ENCODE results near the gene NT5C3B.
A peak's percentile ranks its signal among the peaks of the same experiment; 100 is the strongest.
"Not testable (repeated sequence)": the region's sequence is repeated elsewhere in the genome, so short reads cannot be mapped to it uniquely, and the experiment has no call there.

NT5C3B gene

GRCh38 chr17:41835800-41836549 lies at the start of gene NT5C3B:
Gene NT5C3B, minus strand, starts transcription at chr17:41836232. Its CDS starts 39 bp downstream, at chr17:41836193.
- peak in 1 of 2 experiments; percentile 11 for DNase-seq (ENCODE audit: low read depth in 2 of 2)

GRCh38 chr17:41885733-41886132 lies 49.7 kb upstream of the NT5C3B start:
- DNase-seq (ENCODE audit: low read depth in 2 of 2): no peak

GRCh38 chr17:41882756-41883155 lies 46.7 kb upstream of the NT5C3B start:
- DNase-seq (ENCODE audit: low read depth in 2 of 2): no peak

- no peak for DNase-seq (ENCODE audit: low read depth in 2 of 2)
Observed at GRCh38 chr17:41880130-41880529, 44.1 kb upstream of the NT5C3B start.

DNA sequence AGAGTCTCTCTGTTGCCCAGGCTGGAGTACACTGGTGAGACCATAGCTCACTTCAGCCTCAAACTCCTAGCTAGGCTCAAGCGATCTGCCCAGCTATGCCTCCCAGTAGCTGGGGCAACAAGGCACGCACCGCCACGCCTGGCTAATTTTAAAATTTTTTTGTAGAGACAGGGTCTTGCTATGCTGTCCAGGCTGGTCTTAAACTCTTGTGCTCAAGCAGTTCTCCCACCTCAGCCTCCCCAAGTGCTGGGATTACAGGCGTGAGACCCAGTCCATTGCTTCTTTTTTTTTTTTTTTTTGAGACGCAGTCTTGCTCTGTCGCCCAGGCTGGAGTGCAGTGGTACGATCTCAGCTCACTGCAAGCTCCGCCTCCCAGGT lies 38.2 kb upstream of the NT5C3B start:
- not testable (repeated sequence) for DNase-seq (ENCODE audit: low read depth in 2 of 2)

- DNase-seq (ENCODE audit: low read depth in 2 of 2): no peak
Observed at GRCh38 chr17:41873559-41874292, 37.7 kb upstream of the NT5C3B start.

DNA sequence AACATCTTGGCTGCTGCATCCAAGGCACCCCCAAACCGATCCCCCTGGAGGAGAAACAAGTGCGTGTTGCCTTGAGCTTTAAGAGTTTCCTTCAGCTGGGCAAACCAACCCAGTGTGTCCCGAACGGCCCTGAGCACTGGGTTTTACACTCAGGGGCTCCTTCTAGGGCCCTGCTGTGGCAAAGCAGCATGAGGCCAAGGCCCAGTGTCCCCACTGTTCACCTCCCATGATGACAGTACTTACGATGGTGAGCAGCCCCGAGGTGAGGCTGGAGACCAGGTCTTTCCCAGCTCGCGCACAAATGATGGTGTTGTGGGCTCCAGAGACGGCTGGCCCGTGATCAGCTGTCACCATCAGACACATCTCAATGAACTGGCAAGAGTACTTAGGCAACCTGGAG lies 35.8 kb upstream of the NT5C3B start:
- no peak for DNase-seq (ENCODE audit: low read depth in 2 of 2)

GRCh38 chr17:41870627-41871026 lies 34.6 kb upstream of the NT5C3B start:
- no peak for DNase-seq (ENCODE audit: low read depth in 2 of 2)

DNA sequence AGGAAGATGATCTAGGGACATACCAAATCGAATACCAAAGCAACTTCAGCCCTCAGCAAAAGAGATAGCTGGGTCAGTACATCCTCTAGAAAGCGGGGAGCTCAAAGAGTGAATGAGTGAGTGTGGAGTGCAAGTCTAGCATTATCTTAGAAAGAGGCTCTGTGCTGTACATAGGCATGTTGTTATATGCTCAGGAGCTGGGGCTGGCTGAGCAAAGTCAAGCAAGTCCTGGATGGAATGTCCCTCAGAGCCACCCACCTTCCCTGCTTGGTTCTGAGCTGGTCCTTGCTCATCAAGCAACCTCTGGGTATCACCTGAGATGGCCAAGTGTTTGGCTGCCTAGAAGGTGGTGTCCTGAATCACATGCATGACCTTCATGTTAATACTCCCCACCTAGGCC lies 34.1 kb upstream of the NT5C3B start:
- no peak for DNase-seq (ENCODE audit: low read depth in 2 of 2)

- DNase-seq (ENCODE audit: low read depth in 2 of 2): no peak
Observed at GRCh38 chr17:41869426-41869825, 33.4 kb upstream of the NT5C3B start.

- DNase-seq (ENCODE audit: low read depth in 2 of 2): no peak
Observed at GRCh38 chr17:41868568-41868967, 32.5 kb upstream of the NT5C3B start.

GRCh38 chr17:41865596-41865893 lies 29.5 kb upstream of the NT5C3B start:
- no peak for DNase-seq (ENCODE audit: low read depth in 2 of 2)

DNA sequence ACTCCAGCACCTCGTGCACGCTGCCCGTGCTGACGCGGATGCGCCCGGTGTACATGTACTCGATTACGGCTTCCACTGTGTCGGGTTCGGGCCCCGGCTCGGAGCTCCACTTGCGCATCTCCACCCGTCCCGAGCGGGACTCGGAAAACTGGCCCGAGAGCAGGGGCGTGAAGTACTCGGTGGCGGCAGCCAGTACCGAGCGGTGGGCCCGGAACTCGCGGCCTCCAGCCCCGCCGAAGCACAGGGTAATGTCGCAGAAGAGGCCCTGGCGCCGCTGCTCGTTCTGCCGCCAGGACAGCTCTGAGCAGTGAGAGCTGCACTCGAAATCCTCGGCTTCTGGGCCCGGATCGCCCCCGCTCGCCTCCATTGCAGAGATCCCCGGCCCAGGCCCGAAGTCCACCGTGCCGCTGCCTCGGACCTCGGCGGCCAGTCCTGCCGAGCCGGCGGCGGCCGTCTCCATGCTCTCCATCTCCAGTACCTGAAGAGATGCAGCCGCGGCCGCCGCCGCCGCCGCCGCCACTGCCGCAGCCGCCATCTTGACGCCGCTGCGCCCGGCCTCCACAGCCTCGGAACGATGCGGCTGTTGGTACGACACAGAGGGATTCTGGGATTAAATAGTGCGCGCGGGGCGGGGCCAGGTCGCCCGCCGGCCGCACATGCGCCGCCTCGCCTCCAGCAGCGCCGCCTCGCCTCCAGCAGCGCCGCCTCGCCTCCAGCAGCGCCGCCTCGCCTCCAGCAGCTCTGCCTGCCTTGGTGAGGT lies 29.0 kb upstream of the NT5C3B start, which contains the start of gene KLHL11:
KLHL11 (minus strand) TSS at position 588 of the 760 bp plus-strand sequence; CDS start at position 535, 53 bp downstream.
- peak; percentile 68 to 71 for DNase-seq (ENCODE audit: low read depth in 2 of 2)

DNA sequence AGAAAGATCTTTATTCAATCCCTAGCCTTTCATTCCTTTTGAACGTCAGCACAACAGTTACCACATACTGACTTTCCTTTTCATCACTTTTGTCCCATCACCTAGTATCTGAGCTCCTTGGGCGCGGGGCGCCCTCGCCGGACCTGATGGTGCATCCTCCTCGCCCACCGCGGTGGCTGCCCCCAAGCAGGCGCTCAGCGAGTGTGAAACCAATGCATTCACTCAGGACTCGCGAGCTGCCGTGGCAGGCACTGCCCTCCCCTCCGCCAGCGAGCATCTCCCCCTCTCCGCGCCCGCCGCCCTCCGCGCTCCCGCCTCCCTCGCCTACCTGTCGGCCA lies 28.4 kb upstream of the NT5C3B start:
- no peak for DNase-seq (ENCODE audit: low read depth in 2 of 2)

DNA sequence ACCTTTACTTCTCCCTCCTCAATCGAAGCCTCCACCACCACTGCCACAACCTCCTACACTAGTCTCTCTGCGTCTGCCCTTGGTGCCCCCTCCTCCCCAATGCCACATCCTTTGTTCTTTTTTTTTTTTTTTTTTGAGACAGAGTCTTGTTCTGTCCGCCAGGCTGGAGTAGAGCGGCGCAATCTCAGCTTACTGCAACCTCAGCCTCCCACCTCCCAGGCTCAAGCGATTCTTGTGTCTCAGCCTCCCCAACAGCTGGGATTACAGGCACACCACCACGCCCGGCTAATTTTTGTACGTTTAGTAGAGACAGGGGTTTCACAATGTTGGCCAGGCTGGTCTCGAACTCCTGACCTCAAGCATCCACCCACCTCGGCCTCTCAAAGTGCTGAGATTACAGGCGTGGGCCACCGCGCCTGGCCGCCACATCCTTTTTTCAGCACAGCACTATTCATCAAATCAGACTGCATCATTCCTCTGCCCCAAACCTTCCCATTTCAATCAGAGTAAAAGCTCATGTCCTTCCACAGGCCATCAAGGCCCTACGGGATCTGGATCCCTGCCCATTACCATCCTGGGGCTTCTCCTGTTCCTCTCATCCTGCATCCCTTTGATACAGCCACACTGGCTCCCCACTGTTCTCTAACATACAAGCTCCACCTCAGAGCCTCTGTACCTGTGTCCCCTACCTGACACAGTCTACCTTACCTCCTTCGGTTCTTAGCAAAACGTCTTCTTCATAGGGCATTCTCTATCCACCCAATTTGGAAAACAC lies 27.2 kb upstream of the NT5C3B start:
- DNase-seq (ENCODE audit: low read depth in 2 of 2): no peak

DNA sequence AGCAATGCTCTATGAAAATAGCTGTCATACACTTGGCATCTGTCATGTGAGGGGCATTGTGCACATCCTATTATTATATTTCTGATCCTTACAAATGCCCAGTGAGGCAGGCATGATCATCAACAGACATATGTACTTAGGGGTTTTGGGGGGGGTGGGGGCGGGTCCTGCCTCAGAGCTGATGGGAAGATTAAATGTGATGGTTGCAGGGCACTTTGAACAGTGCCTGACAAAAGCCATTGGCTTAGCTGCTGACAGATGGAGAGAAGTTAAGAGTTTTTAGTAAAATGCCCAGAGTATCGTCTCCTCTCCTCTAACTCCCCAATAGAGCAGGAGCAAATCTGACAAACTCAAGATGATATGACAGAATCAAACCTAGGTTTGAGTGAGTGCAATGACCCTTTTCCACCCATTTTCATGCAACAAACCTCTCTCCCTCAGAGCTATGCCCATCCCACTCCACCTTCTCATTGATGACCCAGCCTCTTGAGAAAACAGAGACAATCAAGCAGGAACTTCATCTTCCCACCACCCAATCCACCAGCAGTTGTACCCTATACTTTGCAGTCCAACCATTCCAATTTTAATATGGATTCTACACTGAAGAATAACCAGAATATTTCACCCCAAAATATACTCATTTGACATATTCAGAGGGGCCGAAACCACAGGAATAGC lies 24.4 kb upstream of the NT5C3B start:
- DNase-seq (ENCODE audit: low read depth in 2 of 2): no peak

- DNase-seq (ENCODE audit: low read depth in 2 of 2): not testable (repeated sequence)
Observed at GRCh38 chr17:41851382-41851781, 15.3 kb upstream of the NT5C3B start.

- DNase-seq (ENCODE audit: low read depth in 2 of 2): no peak
Observed at GRCh38 chr17:41849251-41849990, 13.4 kb upstream of the NT5C3B start.

DNA sequence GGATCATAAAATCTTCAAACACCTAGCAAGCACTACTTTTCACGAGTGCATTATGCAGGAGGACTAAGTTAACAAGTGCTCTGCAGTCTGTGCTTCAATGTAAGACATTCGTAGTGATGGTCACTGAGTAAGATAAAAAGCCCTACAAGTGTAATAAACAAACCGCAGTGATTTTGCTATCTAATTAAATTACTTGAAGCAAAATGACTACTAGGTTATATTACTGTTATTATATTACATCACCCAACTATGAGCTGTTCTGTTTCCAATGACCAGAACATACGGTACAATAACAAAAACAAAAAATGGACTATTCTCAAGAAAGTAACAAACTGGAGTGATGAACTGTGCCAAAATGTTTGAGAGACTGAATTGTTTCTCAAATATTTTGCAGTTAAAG lies 12.8 kb upstream of the NT5C3B start:
- DNase-seq (ENCODE audit: low read depth in 2 of 2): no peak

DNA sequence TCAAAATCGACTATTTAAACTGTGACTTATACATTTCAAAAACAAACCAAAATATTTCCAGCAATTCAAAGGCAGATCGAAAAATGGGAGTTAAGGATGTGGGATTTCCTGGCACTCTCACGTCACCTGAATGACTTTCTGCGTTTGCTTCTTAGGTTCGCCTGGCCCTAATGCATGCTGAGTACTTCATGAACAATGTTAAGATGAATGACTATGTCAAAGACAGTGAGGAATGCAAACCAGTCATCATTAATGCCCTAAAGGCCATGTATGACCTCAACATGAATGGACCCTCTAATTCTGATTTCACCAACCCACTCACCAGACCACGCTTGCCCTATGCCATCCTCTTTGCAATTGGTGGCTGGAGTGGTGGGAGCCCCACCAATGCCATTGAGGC lies 8.9 kb upstream of the NT5C3B start:
- DNase-seq (ENCODE audit: low read depth in 2 of 2): no peak

DNA sequence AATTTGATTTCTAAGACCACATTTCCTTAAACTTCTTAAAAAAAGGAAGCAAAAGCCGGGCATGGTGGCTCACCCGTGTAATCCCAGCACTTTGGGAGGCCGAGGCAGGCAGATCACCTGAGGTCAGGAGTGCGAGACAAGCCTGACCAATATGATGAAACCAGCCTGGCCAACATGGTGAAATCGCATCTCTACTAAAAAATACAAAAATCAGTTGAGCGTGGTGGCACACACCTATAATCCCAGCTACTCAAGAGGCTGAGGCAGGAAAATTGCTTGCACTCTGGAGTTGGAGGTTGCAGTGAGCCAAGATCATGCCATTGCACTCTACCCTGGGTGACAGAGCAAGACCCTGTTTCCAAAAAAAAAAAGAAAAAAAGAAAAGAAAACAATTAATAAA lies 4.7 kb upstream of the NT5C3B start:
- DNase-seq (ENCODE audit: low read depth in 2 of 2): not testable (repeated sequence)

Data from fibroblast of skin of left quadriceps (primary cell).